ENCODE measurements around the gene CT47C1. TPM values are rescaled to one million over a fixed set of nuclear protein-coding genes. Genes with fewer than 3 reads are reported as not detected.

Gene CT47C1
- total and polyA plus RNA-seq, 4 donors, result not detected

DNA sequence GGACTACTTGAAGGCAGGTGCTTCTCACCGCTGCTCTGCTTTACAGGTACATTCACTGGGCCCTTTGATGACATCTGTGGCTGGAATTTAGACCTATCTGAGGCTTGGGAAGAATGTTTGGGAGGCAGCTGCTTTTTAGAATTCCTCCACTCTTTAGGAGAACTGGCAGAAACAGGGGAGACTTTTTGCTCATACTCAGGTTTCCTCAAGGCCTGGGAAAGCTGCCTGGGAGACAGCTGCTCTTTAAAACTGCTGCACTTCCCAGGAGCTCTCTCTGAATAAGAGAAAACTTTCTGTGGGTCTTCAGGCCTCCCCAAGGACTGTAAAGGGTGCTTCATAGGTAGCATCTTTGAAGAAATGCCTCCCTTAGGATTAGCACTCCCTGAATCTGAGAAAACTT is 14.3 kb downstream of the CT47C1 start:
- DNase-seq (no peak), ATAC-seq (ENCODE audit: insufficient read depth, low FRiP score) (no peak)
- Histone ChIP-seq H3K27me3 (ENCODE audit: control insufficient read depth in 3 of 3, insufficient read depth in 3 of 3, low read length in 2 of 3) (peaks cover 0 to 3% (median 0%) of the 10 kb centered on the region in 3 donors), H3K4me3 (no peak overlapping the region), H3K9me3 (ENCODE audit: control insufficient read depth in 4 of 4, insufficient read depth in 3 of 4, low read length in 3 of 4) (no peaks in the 10 kb centered on the region), H3K36me3 (ENCODE audit: control insufficient read depth in 4 of 4, insufficient read depth in 4 of 4, low read length in 4 of 4) (no peaks in the 10 kb centered on the region), H3K4me1 (ENCODE audit: control insufficient read depth in 5 of 5, insufficient read depth in 5 of 5, low read length in 5 of 5) (no peaks in the 10 kb centered on the region), H3K9ac (ENCODE audit: insufficient read depth in 1 of 2, low read length in 2 of 2) (no peak overlapping the region), H3K27ac (ENCODE audit: low read depth in 1 of 2, low read length in 1 of 2) (no peak overlapping the region)
- WGBS, 2 donors, result 59 to 94% methylated on average over 1 of the region's 1 CpG
- TF ChIP-seq, protein P1, sequence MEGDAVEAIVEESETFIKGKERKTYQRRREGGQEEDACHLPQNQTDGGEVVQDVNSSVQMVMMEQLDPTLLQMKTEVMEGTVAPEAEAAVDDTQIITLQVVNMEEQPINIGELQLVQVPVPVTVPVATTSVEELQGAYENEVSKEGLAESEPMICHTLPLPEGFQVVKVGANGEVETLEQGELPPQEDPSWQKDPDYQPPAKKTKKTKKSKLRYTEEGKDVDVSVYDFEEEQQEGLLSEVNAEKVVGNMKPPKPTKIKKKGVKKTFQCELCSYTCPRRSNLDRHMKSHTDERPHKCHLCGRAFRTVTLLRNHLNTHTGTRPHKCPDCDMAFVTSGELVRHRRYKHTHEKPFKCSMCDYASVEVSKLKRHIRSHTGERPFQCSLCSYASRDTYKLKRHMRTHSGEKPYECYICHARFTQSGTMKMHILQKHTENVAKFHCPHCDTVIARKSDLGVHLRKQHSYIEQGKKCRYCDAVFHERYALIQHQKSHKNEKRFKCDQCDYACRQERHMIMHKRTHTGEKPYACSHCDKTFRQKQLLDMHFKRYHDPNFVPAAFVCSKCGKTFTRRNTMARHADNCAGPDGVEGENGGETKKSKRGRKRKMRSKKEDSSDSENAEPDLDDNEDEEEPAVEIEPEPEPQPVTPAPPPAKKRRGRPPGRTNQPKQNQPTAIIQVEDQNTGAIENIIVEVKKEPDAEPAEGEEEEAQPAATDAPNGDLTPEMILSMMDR (IDR thresholded peaks at IDR 0.05; ENCODE audit: control extremely low read depth, extremely low read depth), result no peak

DNA sequence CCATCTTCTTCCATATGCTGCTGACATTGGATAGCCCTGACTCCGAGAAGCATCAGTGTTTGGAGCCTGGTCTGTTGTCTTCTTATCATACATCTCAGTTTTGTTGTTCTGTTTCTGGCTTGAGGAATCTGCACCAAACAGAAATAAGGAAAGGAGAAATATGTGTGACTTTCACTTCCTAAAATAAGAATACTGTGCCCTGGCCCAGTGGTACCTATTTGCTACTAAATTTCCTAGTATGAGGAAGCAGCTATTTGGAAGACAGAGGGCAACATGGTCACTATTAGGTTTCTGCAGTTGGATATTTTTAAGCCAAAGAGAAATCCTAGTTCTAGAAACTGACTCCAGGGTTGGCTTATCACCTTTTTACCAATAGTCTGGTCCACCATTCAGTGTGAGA is 16.8 kb downstream of the CT47C1 start:
- Histone ChIP-seq H3K36me3 (ENCODE audit: control insufficient read depth in 4 of 4, insufficient read depth in 4 of 4, low read length in 4 of 4) (no peaks in the 10 kb centered on the region), H3K9ac (ENCODE audit: insufficient read depth in 1 of 2, low read length in 2 of 2) (no peak overlapping the region), H3K4me1 (ENCODE audit: control insufficient read depth in 5 of 5, insufficient read depth in 5 of 5, low read length in 5 of 5) (no peaks in the 10 kb centered on the region), H3K27me3 (ENCODE audit: control insufficient read depth in 3 of 3, insufficient read depth in 3 of 3, low read length in 2 of 3) (peaks cover 0 to 3% (median 0%) of the 10 kb centered on the region in 3 donors), H3K27ac (ENCODE audit: low read depth in 1 of 2, low read length in 1 of 2) (no peak overlapping the region), H3K4me3 (no peak overlapping the region), H3K9me3 (ENCODE audit: control insufficient read depth in 4 of 4, insufficient read depth in 3 of 4, low read length in 3 of 4) (no peaks in the 10 kb centered on the region)
- TF ChIP-seq, protein P1 (IDR thresholded peaks at IDR 0.05; ENCODE audit: control extremely low read depth, extremely low read depth), result no peak
- DNase-seq, result no peak
- no peak for ATAC-seq (ENCODE audit: insufficient read depth, low FRiP score)
- WGBS, 2 donors, result 86 to 90% methylated on average over 1 of the region's 1 CpG

DNA sequence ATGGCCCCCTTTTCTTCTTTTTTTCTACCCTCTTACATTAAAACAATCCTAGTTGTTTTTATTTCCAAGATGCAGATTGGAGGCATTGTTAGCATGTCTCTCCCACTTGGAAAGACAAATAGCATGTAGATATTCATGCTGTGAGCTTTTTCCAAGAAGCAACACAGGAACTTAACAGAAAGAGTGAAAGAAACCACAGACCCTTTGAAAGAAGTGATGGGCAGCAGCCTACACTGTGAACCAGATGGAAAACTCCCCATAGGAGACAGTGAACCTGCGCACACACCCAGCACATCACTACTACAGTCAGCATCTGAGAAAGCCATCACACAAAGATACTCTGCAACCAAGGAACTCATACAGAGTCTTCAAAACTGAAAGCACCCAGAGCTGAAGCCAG is 17.8 kb downstream of the CT47C1 start:
- ATAC-seq (ENCODE audit: insufficient read depth, low FRiP score), result no peak
- no peak for DNase-seq
- TF ChIP-seq, protein P1 (IDR thresholded peaks at IDR 0.05; ENCODE audit: control extremely low read depth, extremely low read depth), result no peak
- Histone ChIP-seq H3K4me1 (ENCODE audit: control insufficient read depth in 5 of 5, insufficient read depth in 5 of 5, low read length in 5 of 5) (no peaks in the 10 kb centered on the region), H3K4me3 (no peak overlapping the region), H3K27me3 (ENCODE audit: control insufficient read depth in 3 of 3, insufficient read depth in 3 of 3, low read length in 2 of 3) (peaks cover 0 to 3% (median 0%) of the 10 kb centered on the region in 3 donors), H3K36me3 (ENCODE audit: control insufficient read depth in 4 of 4, insufficient read depth in 4 of 4, low read length in 4 of 4) (no peaks in the 10 kb centered on the region), H3K27ac (ENCODE audit: low read depth in 1 of 2, low read length in 1 of 2) (no peak overlapping the region), H3K9me3 (ENCODE audit: control insufficient read depth in 4 of 4, insufficient read depth in 3 of 4, low read length in 3 of 4) (no peaks in the 10 kb centered on the region), H3K9ac (ENCODE audit: insufficient read depth in 1 of 2, low read length in 2 of 2) (no peak overlapping the region)
- 77 to 91% methylated on average over 1 of the region's 1 CpG for WGBS, 2 donors
